Testis (tissue), 3 donors: ENCODE results near the gene TAB2. TPM values are rescaled to one million over a fixed set of nuclear protein-coding genes. Genes with fewer than 3 reads are reported as not detected.

Experiments
- DNase-seq: peaks from one replicate; pipeline ENCODE4 v3.0.0-alpha.2; 2019
- H3K27ac ChIP-seq, 2 donors: fragments of 200-600 bp; sonication (generic); one replicate each; pipeline ENCODE4 v1.5.1; 2019
- H3K27me3 ChIP-seq: fragments of 200-600 bp; sonication (generic); one replicate; pipeline ENCODE4 v1.5.1; 2019
- H3K36me3 ChIP-seq: fragments of 200-600 bp; sonication (generic); one replicate; pipeline ENCODE4 v1.5.1; 2017; ENCODE audit warnings: low read depth; ENCODE audit errors: missing control alignments
- H3K4me1 ChIP-seq: fragments of 200-600 bp; sonication (generic); one replicate; pipeline ENCODE4 v1.5.1; 2019
- H3K4me3 ChIP-seq, 2 donors: fragments of 200-600 bp; sonication (generic); one replicate each; pipeline ENCODE4 v1.5.1; 2017 to 2019
- H3K9me3 ChIP-seq: fragments of 200-600 bp; sonication (generic); one replicate; pipeline ENCODE4 v1.5.1; 2017
- CTCF ChIP-seq, 3 experiments: fragments of 450-650 bp in 2 of 3; fragments of 200-600 bp in 1 of 3; sonication (generic) in 1 of 3; IDR thresholded peaks; one replicate each; pipeline ENCODE4 v1.5.1; 2016 to 2019; ENCODE audit warnings: antibody characterized with exemption in 3 of 3, mild to moderate bottlenecking in 2 of 3, moderate library complexity in 1 of 3
- POLR2A ChIP-seq: fragments of 450-650 bp; IDR thresholded peaks from one replicate; pipeline ENCODE4 v1.6.1; 2017; ENCODE audit warnings: antibody characterized with exemption, mild to moderate bottlenecking, moderate library complexity
- WGBS, 2 donors: methylation state at CpG; one replicate each; pipeline ENCODE4 v1.1.5; 2018; 5-methylcytosine and 5-hydroxymethylcytosine counted together
- intact Hi-C: fragments of 100-400 bp; cut with DNase I; formaldehyde crosslinking; loops from one replicate; pipeline ENCODE4 v1.15.1; 2023; ENCODE audit warnings: low total_unique reads
- polyA plus RNA-seq: library from polyadenylated mRNA; stranded (reverse); fragments of 350-450 nt; fragmentation: Illumina TruSeq; extraction: RNeasy Lipid Tissue Mini Kit (QIAGEN cat#74804); gene quantifications from one replicate; pipeline ENCODE4 v1.2.3, GENCODE V29; 2014; ENCODE audit warnings: low read depth, low replicate concordance; ENCODE audit not compliant: insufficient read depth
- total RNA-seq, 2 donors: library from RNA; depleted of rRNA; stranded (reverse); fragments of >200 nt; gene quantifications; one replicate each; pipeline ENCODE4 v1.2.3, GENCODE V29; 2016

TAB2 gene
- total and polyA plus RNA-seq, 3 donors from 2014 or later, result 45.1 to 84.7 (median 61.0) TPM

- peaks cover 24% of the 10 kb centered on the region for H3K4me1 ChIP-seq
- no peaks in the 10 kb centered on the region for H3K27me3 ChIP-seq
- H3K4me3 ChIP-seq, result no peak overlapping the region
- WGBS, 2 donors, result 59 to 68% methylated on average over 4 of the region's 4 CpGs
- TF ChIP-seq CTCF (IDR thresholded peaks at IDR 0.05) (no peak), POLR2A (no peak)
- intact Hi-C loops, result no loop called here
- no peak overlapping the region for H3K27ac ChIP-seq
- no peaks in the 10 kb centered on the region for H3K36me3 ChIP-seq
- DNase-seq, result no peak
- no peaks in the 10 kb centered on the region for H3K9me3 ChIP-seq
These were observed 18.6 kb downstream of the TAB2 start for GRCh38 chr6:149335924-149336608.

DNA sequence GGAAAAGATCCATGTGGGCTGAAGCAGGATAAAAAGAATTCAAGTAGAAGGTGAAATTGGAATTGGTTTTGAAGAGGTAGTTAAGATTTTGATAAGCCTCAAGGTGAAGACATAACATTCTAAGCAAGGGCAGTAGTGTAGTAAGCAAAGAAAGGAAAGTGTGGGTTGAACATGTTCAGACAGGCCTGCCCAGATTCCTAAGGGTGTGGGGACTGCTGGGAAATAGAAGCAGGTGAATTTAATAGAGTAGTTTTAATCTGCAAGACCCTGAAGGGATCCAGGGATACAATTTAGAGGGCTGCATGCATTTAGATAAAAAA, 19.1 kb downstream of the TAB2 start:
- H3K27ac ChIP-seq, result no peak overlapping the region
- intact Hi-C loops, result no loop called here
- H3K9me3 ChIP-seq, result no peaks in the 10 kb centered on the region
- peaks cover 24% of the 10 kb centered on the region for H3K4me1 ChIP-seq
- DNase-seq, result no peak
- no peaks in the 10 kb centered on the region for H3K36me3 ChIP-seq
- TF ChIP-seq POLR2A (no peak), CTCF (IDR thresholded peaks at IDR 0.05) (no peak)
- no peak overlapping the region for H3K4me3 ChIP-seq
- H3K27me3 ChIP-seq, result no peaks in the 10 kb centered on the region

- Histone ChIP-seq H3K9me3 (no peaks in the 10 kb centered on the region), H3K27ac (peak overlapping the region in 1 of 2 donors; percentile 26), H3K4me3 (no peak overlapping the region), H3K4me1 (peaks cover 23% of the 10 kb centered on the region), H3K36me3 (no peaks in the 10 kb centered on the region), H3K27me3 (no peaks in the 10 kb centered on the region)
- TF ChIP-seq CTCF (IDR thresholded peaks at IDR 0.05) (no peak), POLR2A (no peak)
- DNase-seq, result no peak
- WGBS, 2 donors, result 40 to 57% methylated on average over 1 of the region's 1 CpG
- intact Hi-C loops, result no loop called here
These were observed 19.8 kb downstream of the TAB2 start for GRCh38 chr6:149337320-149337719.

- H3K27ac ChIP-seq, result no peak overlapping the region
- H3K4me3 ChIP-seq, result no peak overlapping the region
- H3K27me3 ChIP-seq, result no peaks in the 10 kb centered on the region
- H3K36me3 ChIP-seq, result no peaks in the 10 kb centered on the region
- H3K4me1 ChIP-seq, result peaks cover 3% of the 10 kb centered on the region
- no peak for DNase-seq
- WGBS, 2 donors, result 83 to 84% methylated on average over 4 of the region's 4 CpGs
- intact Hi-C loops, result no loop called here
- no peaks in the 10 kb centered on the region for H3K9me3 ChIP-seq
- TF ChIP-seq CTCF (IDR thresholded peaks at IDR 0.05) (no peak), POLR2A (no peak)
These were observed 22.7 kb downstream of the TAB2 start for GRCh38 chr6:149340200-149340599.

DNA sequence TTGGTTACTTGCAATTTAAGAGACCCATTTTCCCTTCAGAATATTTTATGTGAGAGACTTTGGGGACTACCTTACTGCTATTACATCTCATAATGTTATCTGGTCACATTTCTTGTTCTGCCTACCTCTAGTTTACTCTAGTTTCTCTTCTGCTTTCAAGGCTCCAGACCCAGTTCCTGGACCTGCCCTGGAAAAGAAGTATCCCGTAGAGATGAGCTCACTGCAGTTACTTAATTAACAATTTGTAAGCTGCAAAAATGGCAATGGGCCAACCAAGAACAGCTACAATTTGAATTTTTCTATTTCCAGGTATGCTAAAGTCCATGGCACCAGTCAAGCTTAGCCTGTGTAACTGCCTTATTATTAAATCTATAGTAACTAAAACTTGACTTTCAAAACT, 25.0 kb downstream of the TAB2 start:
- Histone ChIP-seq H3K36me3 (no peaks in the 10 kb centered on the region), H3K27me3 (no peaks in the 10 kb centered on the region), H3K4me1 (no peaks in the 10 kb centered on the region), H3K4me3 (no peak overlapping the region), H3K27ac (no peak overlapping the region), H3K9me3 (no peaks in the 10 kb centered on the region)
- TF ChIP-seq CTCF (IDR thresholded peaks at IDR 0.05), result no peak
- TF ChIP-seq POLR2A, result no peak
- intact Hi-C loops, result no loop called here
- DNase-seq, result no peak
- 50 to 59% methylated on average over 1 of the region's 1 CpG for WGBS, 2 donors
